Fibroblast of the aortic adventitia (primary cell): ENCODE data around the gene SCARF2. TPM values are rescaled to one million over a fixed set of nuclear protein-coding genes. Genes with fewer than 3 reads are reported as not detected.

Experiments used
- DNase-seq: peaks from one replicate; pipeline ENCODE4 v3.0.0-alpha.2; 2010; ENCODE audit warnings: low read depth
- H3K4me3 ChIP-seq: 2 replicates; pipeline ENCODE4 v1.5.1; 2011; ENCODE audit warnings: low read depth, mild to moderate bottlenecking, control low read depth, low read length, moderate library complexity
- total RNA-seq: library from RNA; depleted of rRNA; stranded (reverse); fragments of >200 nt; gene quantifications from 2 replicates; pipeline ENCODE4 v1.2.3, GENCODE V29; 2012; ENCODE audit warnings: low replicate concordance
- TF ChIP-seq, protein P1 (sequence below): IDR thresholded peaks from 2 replicates; pipeline ENCODE4 v1.5.1; 2011; ENCODE audit warnings: mild to moderate bottlenecking, low read length, control low read depth, inconsistent platforms; ENCODE audit not compliant: insufficient read depth

SCARF2 gene
- total RNA-seq, 1 donor = 11.8 TPM

GRCh38 chr22:20464912-20465758, 27.5 kb upstream of the SCARF2 start:
- no peak overlapping the region for H3K4me3 ChIP-seq
- DNase-seq = no peak
- TF ChIP-seq, protein P1, sequence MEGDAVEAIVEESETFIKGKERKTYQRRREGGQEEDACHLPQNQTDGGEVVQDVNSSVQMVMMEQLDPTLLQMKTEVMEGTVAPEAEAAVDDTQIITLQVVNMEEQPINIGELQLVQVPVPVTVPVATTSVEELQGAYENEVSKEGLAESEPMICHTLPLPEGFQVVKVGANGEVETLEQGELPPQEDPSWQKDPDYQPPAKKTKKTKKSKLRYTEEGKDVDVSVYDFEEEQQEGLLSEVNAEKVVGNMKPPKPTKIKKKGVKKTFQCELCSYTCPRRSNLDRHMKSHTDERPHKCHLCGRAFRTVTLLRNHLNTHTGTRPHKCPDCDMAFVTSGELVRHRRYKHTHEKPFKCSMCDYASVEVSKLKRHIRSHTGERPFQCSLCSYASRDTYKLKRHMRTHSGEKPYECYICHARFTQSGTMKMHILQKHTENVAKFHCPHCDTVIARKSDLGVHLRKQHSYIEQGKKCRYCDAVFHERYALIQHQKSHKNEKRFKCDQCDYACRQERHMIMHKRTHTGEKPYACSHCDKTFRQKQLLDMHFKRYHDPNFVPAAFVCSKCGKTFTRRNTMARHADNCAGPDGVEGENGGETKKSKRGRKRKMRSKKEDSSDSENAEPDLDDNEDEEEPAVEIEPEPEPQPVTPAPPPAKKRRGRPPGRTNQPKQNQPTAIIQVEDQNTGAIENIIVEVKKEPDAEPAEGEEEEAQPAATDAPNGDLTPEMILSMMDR = no peak

GRCh38 chr22:20464096-20464614, 26.5 kb upstream of the SCARF2 start:
- no peak for DNase-seq
- no peak overlapping the region for H3K4me3 ChIP-seq
- TF ChIP-seq, protein P1 = no peak

DNA sequence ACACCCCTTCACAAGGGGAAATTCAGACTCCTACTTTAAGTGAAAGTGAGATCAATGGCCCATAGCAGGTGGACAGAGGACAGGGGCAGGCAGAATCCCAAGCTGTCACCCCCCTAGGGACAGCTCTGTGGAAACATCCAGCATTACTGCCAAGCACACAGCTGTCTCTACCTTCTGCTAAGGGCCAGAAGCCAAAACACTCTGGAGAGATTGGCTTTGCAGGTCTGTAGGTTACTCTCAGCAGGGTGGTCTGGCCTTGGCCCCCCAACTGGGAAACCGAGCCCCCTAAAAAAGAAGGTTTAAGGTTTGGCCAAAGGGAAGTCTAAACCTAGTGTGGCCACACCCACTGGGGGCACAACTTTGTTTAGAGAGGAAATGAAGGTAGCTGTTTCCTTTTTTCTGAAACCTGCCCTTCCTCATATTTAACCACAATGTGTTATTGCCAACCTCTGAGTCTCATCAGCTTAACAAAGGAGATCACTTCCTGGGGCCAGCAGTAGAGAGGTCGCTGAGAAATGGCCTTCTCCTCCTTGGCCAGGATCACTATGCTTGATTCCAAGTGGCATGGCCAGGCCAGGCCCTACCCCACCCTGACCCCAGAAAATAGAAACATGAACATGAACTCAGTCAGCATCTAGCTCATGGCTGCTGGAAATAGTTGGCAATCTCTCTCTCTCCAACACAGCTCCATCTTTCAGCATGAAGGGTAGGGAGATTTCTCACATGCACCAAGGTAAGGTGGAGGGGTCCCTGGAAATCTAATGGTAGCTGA, 25.9 kb upstream of the SCARF2 start:
- no peak for DNase-seq
- TF ChIP-seq, protein P1 = no peak

GRCh38 chr22:20459862-20460261, 22.2 kb upstream of the SCARF2 start:
- TF ChIP-seq, protein P1 = no peak
- DNase-seq = no peak
- H3K4me3 ChIP-seq = no peak overlapping the region

More for the DNA sequence above, 25.9 kb upstream of the SCARF2 start:
- H3K4me3 ChIP-seq = no peak overlapping the region

GRCh38 chr22:20459152-20459542, 21.5 kb upstream of the SCARF2 start:
- no peak overlapping the region for H3K4me3 ChIP-seq
- TF ChIP-seq, protein P1 = no peak
- no peak for DNase-seq

DNA sequence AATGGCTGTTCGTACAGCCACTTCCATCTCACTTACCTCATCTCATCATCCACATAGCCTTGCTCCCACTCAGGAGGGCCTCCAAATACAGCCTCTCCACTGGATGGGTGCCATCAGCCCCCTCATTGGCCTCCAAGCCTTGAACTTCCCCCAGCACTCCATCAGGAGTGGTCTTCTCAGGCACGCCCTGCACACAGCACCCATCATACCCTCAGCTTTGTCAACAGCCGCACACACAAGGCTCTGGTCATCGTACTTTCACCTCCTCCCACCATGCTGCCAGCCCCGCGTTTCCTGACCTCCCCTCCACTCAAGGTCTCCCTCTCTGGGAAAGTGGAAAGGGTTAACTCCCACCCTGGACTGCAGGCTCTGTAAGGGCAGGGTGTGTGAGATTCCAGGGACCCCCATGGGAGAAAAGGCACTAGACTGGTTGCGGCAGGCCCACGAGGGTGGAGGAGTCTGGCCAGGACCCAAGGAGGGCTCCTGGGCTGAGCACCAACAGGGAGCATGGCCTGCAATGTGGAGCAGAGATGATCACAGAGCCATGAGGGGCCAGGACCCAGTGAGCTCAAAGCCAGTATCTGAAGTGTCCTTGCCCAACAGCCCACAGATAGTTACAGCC, 21.0 kb upstream of the SCARF2 start:
- TF ChIP-seq, protein P1 = no peak
- no peak overlapping the region for H3K4me3 ChIP-seq
- no peak for DNase-seq
